GM12872 (cell line): ENCODE data around the gene SMC6.

ENCODE experiments used
- TF ChIP-seq, protein P1 (sequence below): IDR thresholded peaks from 3 replicates; pipeline ENCODE4 v1.5.1; 2011; ENCODE audit warnings: low read depth, mild to moderate bottlenecking, low read length, moderate library complexity; ENCODE audit not compliant: insufficient read depth

SMC6 gene

GRCh38 chr2:17793803-17794354 is 40.3 kb upstream of the SMC6 start:
- TF ChIP-seq, protein P1, sequence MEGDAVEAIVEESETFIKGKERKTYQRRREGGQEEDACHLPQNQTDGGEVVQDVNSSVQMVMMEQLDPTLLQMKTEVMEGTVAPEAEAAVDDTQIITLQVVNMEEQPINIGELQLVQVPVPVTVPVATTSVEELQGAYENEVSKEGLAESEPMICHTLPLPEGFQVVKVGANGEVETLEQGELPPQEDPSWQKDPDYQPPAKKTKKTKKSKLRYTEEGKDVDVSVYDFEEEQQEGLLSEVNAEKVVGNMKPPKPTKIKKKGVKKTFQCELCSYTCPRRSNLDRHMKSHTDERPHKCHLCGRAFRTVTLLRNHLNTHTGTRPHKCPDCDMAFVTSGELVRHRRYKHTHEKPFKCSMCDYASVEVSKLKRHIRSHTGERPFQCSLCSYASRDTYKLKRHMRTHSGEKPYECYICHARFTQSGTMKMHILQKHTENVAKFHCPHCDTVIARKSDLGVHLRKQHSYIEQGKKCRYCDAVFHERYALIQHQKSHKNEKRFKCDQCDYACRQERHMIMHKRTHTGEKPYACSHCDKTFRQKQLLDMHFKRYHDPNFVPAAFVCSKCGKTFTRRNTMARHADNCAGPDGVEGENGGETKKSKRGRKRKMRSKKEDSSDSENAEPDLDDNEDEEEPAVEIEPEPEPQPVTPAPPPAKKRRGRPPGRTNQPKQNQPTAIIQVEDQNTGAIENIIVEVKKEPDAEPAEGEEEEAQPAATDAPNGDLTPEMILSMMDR, result no peak

- TF ChIP-seq, protein P1, result no peak
These were observed 39.7 kb upstream of the SMC6 start for GRCh38 chr2:17793296-17793695.

DNA sequence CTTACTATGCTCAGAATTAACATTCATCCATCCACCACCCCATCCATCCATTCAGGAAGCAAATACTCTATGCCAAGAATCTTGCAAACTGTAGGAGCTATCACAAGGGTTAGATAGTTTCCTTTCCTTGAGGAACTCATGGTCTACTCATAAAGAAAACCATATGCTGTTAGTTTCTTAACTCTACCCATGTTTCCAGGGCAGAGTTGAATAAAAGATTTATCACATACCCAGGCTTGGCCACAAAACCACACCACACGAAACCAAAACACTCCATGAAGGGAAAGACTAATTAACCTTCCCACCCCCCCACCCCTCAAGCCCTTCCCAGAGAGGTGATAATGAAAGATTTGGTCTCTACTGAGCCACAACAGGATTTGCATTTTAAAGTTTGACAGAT is 38.9 kb upstream of the SMC6 start:
- TF ChIP-seq, protein P1, result no peak

- TF ChIP-seq, protein P1, result no peak
These were observed 38.2 kb upstream of the SMC6 start for GRCh38 chr2:17791817-17792130.

DNA sequence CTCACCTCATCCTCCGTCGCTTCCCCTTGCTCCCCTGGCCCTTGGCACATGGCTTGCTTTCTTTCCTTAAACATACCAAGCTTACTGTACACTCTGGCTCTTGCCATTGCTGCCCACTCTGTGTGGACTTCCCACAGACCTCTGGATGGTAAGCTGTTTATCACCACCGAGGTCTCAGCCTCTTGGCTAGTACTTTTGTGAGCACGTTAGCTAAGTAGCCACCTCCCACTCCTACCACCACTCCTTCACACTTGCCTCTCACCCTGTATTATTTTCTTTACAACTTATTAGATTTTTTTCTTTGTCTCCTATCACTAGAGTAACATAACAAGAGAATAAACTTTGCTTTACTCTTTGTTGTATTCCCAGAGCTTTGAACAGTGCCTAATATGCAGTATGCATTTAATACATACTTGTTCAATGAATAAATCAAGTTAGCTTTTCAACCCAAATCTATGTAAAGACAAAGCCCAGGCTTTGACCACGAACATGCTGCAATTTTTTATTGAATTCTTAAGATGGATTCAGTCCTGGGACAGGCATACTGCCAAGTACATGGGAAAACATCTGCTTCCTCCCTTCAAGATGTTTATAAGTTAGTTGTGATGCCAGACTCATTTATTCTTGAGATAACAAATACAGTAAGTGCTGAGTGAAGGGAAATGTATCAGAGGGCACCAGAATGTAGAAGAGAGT is 37.7 kb upstream of the SMC6 start:
- TF ChIP-seq, protein P1, result no peak

DNA sequence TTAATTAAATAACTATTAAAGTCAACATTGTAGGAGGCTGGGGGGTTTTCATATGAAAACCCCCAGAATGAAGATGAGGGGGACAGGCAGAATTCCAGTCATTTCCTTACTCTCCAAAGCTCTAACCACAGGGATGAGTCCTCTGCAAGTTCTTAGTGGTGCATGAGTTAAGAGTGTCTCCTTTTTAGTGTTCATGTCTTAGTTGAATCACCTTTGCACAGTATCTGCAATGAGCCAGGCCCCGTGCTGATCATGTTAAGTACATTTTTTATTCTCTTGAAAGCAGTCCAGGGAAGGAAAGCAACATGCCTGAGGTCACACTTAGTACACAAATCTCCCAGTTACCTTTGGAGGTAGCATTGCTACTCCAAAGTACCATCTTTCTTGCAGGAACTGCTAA is 36.9 kb upstream of the SMC6 start:
- TF ChIP-seq, protein P1, result no peak

- TF ChIP-seq, protein P1, result no peak
These were observed 35.2 kb upstream of the SMC6 start for GRCh38 chr2:17788773-17789172.
